GM12801 (cell line): ENCODE data around the gene HOXB9.

ENCODE experiments used
- TF ChIP-seq, protein P1 (sequence below): IDR thresholded peaks from one replicate; pipeline ENCODE4 v1.5.1; 2011; ENCODE audit warnings: control low read depth; ENCODE audit not compliant: insufficient read length; ENCODE audit errors: extremely low read depth

Gene HOXB9

DNA sequence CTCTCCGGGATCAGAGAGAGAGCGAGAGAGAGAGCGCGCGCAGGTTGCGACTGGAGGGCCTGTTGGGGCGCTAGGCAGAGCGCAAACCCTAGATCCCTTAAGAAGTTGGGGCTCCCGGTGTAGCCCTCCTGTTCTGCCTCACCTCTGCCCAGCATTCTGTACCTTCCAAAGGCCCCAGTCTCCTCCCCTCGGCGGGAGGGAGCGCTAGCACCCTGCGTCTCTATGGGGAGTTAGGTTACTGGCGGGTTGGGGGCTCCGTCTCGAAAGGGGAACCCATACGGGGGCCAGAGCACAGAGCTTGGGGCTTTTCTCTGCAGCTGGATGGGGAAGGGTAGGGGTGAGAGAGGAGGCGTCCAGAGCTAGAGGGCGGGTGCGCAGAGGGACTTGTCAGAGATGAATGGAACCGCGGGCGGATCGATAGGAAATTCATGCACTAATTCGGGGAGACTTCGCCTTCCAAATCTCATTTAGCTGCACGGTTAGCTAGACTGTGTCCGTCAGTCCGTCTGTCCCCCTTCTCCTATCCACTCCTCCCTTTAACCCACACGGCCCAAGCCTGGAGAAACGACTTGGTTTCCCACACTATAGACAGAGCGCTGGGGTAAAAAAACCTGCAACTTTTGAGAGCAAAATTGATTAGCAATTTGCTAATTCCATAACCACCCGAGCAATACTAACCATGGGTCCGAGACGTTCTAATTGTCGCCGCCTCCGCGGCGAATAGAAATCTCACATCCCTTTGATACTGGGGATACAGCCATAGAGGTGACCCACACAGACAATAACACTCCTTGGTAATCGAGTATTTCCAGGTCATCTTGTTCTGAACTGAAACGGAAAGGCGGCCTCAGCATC is 47.3 kb downstream of the HOXB9 start:
- TF ChIP-seq, protein P1, sequence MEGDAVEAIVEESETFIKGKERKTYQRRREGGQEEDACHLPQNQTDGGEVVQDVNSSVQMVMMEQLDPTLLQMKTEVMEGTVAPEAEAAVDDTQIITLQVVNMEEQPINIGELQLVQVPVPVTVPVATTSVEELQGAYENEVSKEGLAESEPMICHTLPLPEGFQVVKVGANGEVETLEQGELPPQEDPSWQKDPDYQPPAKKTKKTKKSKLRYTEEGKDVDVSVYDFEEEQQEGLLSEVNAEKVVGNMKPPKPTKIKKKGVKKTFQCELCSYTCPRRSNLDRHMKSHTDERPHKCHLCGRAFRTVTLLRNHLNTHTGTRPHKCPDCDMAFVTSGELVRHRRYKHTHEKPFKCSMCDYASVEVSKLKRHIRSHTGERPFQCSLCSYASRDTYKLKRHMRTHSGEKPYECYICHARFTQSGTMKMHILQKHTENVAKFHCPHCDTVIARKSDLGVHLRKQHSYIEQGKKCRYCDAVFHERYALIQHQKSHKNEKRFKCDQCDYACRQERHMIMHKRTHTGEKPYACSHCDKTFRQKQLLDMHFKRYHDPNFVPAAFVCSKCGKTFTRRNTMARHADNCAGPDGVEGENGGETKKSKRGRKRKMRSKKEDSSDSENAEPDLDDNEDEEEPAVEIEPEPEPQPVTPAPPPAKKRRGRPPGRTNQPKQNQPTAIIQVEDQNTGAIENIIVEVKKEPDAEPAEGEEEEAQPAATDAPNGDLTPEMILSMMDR, result no peak

DNA sequence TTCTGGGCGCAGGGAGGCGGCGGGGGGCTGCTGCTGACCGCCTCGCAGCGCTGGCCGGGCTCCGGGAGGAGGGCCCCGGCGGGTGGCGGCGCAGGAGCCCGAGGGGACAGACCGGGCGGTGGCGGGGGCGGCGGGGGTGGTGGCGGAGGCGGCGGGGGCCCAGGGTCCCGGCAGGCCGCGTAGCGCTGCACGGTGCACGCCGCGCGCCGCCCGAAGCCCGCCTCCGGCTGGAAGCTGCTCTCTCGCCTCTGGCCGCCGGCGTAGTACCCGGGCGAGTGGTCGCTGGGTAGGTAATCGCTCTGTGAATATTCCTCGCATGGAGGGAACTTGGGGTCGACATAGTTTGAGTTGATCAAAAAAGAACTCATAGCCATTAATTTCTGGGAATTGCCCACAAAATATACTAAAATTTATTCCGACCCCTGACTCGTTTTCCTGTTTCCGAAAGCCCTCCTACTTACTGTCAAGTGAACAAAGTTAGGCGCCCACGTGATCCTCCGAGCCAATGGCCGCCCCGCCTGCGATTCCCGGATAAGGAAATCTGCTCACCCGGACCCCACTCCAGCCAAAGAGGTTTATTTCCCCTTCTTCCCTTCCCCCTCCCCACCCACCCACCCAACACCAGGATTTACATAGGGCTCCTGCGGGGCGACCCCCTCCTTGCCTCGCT is 48.1 kb downstream of the HOXB9 start, which contains the start of gene HOXB4:
HOXB4 (minus strand) TSS at position 405 of the 670 bp plus-strand sequence; CDS start at position 374, 31 bp downstream.
- TF ChIP-seq, protein P1, result no peak

DNA sequence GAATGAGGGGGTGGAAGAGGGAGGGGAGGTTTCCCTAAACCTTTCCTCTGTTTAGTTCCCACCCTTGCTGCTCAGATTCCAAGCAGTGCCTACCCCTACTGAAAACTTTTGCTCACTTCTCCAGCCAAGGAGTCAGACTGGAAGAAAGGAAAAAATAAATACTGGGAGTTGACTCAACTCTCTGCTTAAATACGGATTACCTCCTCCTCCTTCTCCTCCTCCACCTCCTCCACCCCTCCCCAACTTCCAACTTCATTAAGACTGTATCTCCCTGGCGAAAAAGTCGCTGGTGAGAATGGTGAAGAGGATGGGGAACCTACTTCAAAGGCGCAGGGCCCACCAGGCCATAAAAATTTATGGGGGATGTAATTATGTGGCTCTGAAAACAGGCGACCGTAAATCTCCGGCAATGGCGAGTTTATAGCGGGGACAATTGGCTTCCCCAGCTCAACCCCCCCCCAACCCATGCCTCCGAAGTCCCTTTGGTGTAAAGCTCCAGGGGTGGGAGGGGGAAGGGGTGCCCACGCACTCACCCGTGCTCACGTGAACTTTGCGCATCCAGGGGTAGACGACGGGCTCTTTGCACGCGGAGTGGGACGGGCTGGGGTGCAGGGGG is 48.7 kb downstream of the HOXB9 start:
- TF ChIP-seq, protein P1, result no peak

DNA sequence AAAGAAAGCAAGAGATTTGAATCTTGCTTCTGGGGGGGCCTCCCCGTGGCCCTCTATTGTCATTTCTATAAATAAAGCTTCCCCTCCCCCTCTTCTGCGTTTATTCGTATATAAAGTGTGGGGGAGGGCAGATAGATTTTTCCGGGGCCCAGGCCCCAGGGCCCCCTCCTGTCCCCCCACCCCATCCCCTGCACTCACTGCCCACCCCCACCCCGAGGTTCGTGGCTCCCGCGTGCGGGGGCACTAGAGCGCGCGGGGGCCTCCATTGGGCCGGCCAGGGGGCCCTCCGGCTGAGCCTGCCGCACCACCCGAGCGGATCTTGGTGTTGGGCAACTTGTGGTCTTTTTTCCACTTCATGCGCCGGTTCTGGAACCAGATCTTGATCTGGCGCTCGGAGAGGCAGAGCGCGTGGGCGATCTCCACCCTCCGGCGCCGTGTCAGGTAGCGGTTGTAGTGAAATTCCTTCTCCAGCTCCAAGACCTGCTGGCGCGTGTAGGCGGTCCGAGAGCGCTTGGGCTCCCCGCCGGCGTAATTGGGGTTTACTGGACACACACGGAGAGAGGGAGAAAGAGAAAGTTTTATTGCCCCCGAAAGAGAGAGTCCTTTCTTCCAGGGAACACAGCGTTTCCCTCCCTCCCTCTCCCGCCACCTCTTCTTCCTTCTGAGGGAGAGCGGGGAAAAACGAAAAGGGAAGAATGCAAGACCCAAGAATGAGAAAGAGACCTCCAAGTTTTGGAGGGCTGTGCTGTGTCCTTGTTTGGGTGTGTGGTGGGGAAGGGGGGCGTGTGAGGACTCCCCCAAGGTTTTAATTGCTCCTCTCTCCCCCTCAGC is 49.5 kb downstream of the HOXB9 start:
- TF ChIP-seq, protein P1, result no peak

DNA sequence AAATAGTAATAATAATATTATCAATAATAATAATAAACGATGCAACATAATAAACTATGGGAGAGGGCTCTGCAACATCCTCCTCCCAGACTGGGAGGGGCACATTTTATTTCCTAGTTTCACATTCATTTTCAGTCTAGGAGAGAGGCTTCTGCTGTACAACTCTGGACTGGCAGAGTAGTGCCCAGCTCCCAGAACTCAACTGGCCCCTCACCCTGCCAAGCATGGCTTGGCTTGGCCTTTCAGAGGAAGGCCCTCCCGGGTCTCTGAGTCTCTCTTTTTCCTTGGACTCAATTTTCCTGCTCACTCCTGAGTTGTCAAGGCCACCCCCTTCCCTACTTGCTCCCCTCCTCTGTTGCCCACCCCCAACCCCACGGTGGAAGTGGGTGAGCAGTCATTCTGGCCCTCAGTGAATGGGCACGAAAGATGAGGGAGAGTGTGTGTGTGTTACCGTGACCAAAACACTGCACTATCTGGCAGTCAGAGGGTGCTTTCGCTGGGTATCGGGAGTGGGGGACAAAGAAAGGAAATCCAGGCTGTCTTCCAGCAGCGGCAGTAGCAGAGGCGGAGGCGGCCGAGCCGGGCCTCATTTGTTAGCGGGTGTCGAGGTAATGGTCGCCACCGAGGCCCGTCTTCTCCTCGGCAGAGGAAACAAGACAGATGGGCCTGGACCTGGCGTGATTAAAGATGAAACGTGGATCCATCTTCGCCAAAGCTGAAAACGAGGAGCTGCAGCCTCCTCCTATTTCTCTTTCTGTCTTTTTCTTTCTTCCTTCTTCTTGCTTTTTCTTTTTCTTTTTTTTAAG is 50.3 kb downstream of the HOXB9 start:
- TF ChIP-seq, protein P1, result no peak

DNA sequence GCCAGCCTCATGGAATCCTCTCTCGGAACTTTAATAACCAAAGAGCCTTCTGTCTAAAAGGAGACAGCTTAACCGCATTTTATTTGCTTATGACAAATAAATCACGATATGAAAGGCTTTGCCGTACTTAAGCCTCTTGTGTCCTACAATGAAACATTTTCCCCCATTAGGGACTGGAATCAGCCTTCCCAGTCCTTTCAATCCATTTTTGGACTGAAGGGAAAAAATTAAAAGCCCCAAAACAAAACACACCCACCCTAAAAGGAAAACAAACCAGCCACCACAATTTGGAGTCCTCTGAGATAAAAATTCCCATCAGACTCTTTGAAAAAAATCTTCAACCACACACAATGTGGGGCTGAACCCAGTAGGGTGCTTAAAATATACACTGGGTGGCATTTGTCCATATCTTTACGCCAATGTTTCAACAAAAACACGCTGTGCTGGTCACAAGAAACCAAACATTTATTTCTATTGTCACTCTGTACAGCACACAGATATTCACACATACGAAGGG is 51.0 kb downstream of the HOXB9 start:
- TF ChIP-seq, protein P1, result no peak
